Measurements from ENCODE around the gene NUDT9.
"Not testable (repeated sequence)": the region's sequence is repeated elsewhere in the genome, so short reads cannot be mapped to it uniquely, and the experiment has no call there.

NUDT9 gene

GRCh38 chr4:87476934-87477333 is 54.6 kb downstream of the NUDT9 start:
- no peak overlapping the region for H3K9ac ChIP-seq (ENCODE audit: low read length)
- no peaks in the 10 kb centered on the region for H3F3A ChIP-seq (ENCODE audit: insufficient read depth)
- no peaks in the 10 kb centered on the region for H3K36me3 ChIP-seq (ENCODE audit: low read length)
- H4K20me1 ChIP-seq (ENCODE audit: low read depth, low read length): no peaks in the 10 kb centered on the region
- H3K9me3 ChIP-seq (ENCODE audit: insufficient read depth, low read length): no peaks in the 10 kb centered on the region
- no peaks in the 10 kb centered on the region for H3K79me2 ChIP-seq (ENCODE audit: insufficient read depth, low read length)
- no peak overlapping the region for H3K4me3 ChIP-seq (ENCODE audit: insufficient read depth, low read length, poor library complexity, severe bottlenecking)
- H3K4me2 ChIP-seq (ENCODE audit: low read depth, low read length, poor library complexity, severe bottlenecking): no peak overlapping the region
- TF ChIP-seq CTCF (IDR thresholded peaks at IDR 0.05; ENCODE audit: insufficient read depth, low read length, poor library complexity, severe bottlenecking): no peak
- TF ChIP-seq EZH2phosphoT487 (conservative IDR thresholded peaks at IDR 0.05; ENCODE audit: low read length): no peak
- H3K27ac ChIP-seq (ENCODE audit: low read depth, low read length): no peak overlapping the region
- H2AFZ ChIP-seq (ENCODE audit: low read depth, low read length, severe bottlenecking): no peak overlapping the region
- H3K9me2 ChIP-seq (replicated peaks; ENCODE audit: insufficient read depth, low read length): no peaks in the 10 kb centered on the region
- no peaks in the 10 kb centered on the region for H3K27me3 ChIP-seq (ENCODE audit: low read length)

GRCh38 chr4:87478732-87479250 is 56.4 kb downstream of the NUDT9 start:
- H3K79me2 ChIP-seq (ENCODE audit: insufficient read depth, low read length): no peaks in the 10 kb centered on the region
- H3F3A ChIP-seq (ENCODE audit: insufficient read depth): no peaks in the 10 kb centered on the region
- H3K9me3 ChIP-seq (ENCODE audit: insufficient read depth, low read length): no peaks in the 10 kb centered on the region
- no peaks in the 10 kb centered on the region for H3K27me3 ChIP-seq (ENCODE audit: low read length)
- no peaks in the 10 kb centered on the region for H3K9me2 ChIP-seq (replicated peaks; ENCODE audit: insufficient read depth, low read length)
- H3K36me3 ChIP-seq (ENCODE audit: low read length): no peaks in the 10 kb centered on the region
- H3K27ac ChIP-seq (ENCODE audit: low read depth, low read length): no peak overlapping the region
- H3K4me2 ChIP-seq (ENCODE audit: low read depth, low read length, poor library complexity, severe bottlenecking): no peak overlapping the region
- no peaks in the 10 kb centered on the region for H4K20me1 ChIP-seq (ENCODE audit: low read depth, low read length)
- H3K9ac ChIP-seq (ENCODE audit: low read length): no peak overlapping the region
- no peak for TF ChIP-seq EZH2phosphoT487 (conservative IDR thresholded peaks at IDR 0.05; ENCODE audit: low read length)
- TF ChIP-seq CTCF (IDR thresholded peaks at IDR 0.05; ENCODE audit: insufficient read depth, low read length, poor library complexity, severe bottlenecking): no peak
- H3K4me3 ChIP-seq (ENCODE audit: insufficient read depth, low read length, poor library complexity, severe bottlenecking): no peak overlapping the region
- H2AFZ ChIP-seq (ENCODE audit: low read depth, low read length, severe bottlenecking): no peak overlapping the region

GRCh38 chr4:87481377-87481776 is 59.0 kb downstream of the NUDT9 start:
- no peak for TF ChIP-seq EZH2phosphoT487 (conservative IDR thresholded peaks at IDR 0.05; ENCODE audit: low read length)
- TF ChIP-seq CTCF (IDR thresholded peaks at IDR 0.05; ENCODE audit: insufficient read depth, low read length, poor library complexity, severe bottlenecking): no peak
- H2AFZ ChIP-seq (ENCODE audit: low read depth, low read length, severe bottlenecking): no peak overlapping the region
- H3K27ac ChIP-seq (ENCODE audit: low read depth, low read length): no peak overlapping the region
- H3K36me3 ChIP-seq (ENCODE audit: low read length): no peaks in the 10 kb centered on the region
- H3K9ac ChIP-seq (ENCODE audit: low read length): no peak overlapping the region
- no peaks in the 10 kb centered on the region for H3K9me2 ChIP-seq (replicated peaks; ENCODE audit: insufficient read depth, low read length)
- no peaks in the 10 kb centered on the region for H3F3A ChIP-seq (ENCODE audit: insufficient read depth)
- no peak overlapping the region for H3K4me3 ChIP-seq (ENCODE audit: insufficient read depth, low read length, poor library complexity, severe bottlenecking)
- H3K27me3 ChIP-seq (ENCODE audit: low read length): no peaks in the 10 kb centered on the region
- no peaks in the 10 kb centered on the region for H4K20me1 ChIP-seq (ENCODE audit: low read depth, low read length)
- H3K4me2 ChIP-seq (ENCODE audit: low read depth, low read length, poor library complexity, severe bottlenecking): no peak overlapping the region
- H3K9me3 ChIP-seq (ENCODE audit: insufficient read depth, low read length): no peaks in the 10 kb centered on the region
- H3K79me2 ChIP-seq (ENCODE audit: insufficient read depth, low read length): no peaks in the 10 kb centered on the region

- H3K27ac ChIP-seq (ENCODE audit: low read depth, low read length); H3K79me2 ChIP-seq (ENCODE audit: insufficient read depth, low read length); H3K9ac ChIP-seq (ENCODE audit: low read length); H2AFZ ChIP-seq (ENCODE audit: low read depth, low read length, severe bottlenecking); H3K9me3 ChIP-seq (ENCODE audit: insufficient read depth, low read length); H3K36me3 ChIP-seq (ENCODE audit: low read length); H3K27me3 ChIP-seq (ENCODE audit: low read length); H3K9me2 ChIP-seq (replicated peaks; ENCODE audit: insufficient read depth, low read length); H4K20me1 ChIP-seq (ENCODE audit: low read depth, low read length); H3K4me2 ChIP-seq (ENCODE audit: low read depth, low read length, poor library complexity, severe bottlenecking); H3K4me3 ChIP-seq (ENCODE audit: insufficient read depth, low read length, poor library complexity, severe bottlenecking); H3F3A ChIP-seq (ENCODE audit: insufficient read depth): not testable (repeated sequence)
These were observed 60.9 kb downstream of the NUDT9 start for GRCh38 chr4:87483247-87483646.

- H3K36me3 ChIP-seq (ENCODE audit: low read length); H3K27ac ChIP-seq (ENCODE audit: low read depth, low read length); H3K27me3 ChIP-seq (ENCODE audit: low read length); H3K9me3 ChIP-seq (ENCODE audit: insufficient read depth, low read length); H3K79me2 ChIP-seq (ENCODE audit: insufficient read depth, low read length); H3K9ac ChIP-seq (ENCODE audit: low read length); H3K9me2 ChIP-seq (replicated peaks; ENCODE audit: insufficient read depth, low read length); H3F3A ChIP-seq (ENCODE audit: insufficient read depth); H4K20me1 ChIP-seq (ENCODE audit: low read depth, low read length); H3K4me3 ChIP-seq (ENCODE audit: insufficient read depth, low read length, poor library complexity, severe bottlenecking); H2AFZ ChIP-seq (ENCODE audit: low read depth, low read length, severe bottlenecking); H3K4me2 ChIP-seq (ENCODE audit: low read depth, low read length, poor library complexity, severe bottlenecking): not testable (repeated sequence)
These were observed 66.3 kb downstream of the NUDT9 start for GRCh38 chr4:87488666-87489065.
